Fibroblast of peridontal ligament (primary cell): ENCODE measurements around the gene POLR2L.
A peak's percentile ranks its signal among the peaks of the same experiment; 100 is the strongest.

ENCODE experiments used
- DNase-seq: peaks from one replicate; pipeline ENCODE4 v3.0.0-alpha.2; 2010; ENCODE audit errors: extremely low read depth

Gene POLR2L

GRCh38 chr11:842370-843002 lies at the start of gene POLR2L, which contains the start of gene TSPAN4:
Gene POLR2L (minus strand): TSS chr11:842529. CDS start chr11:842508, 21 bp downstream.
Gene TSPAN4 (plus strand): TSS chr11:842852. CDS start chr11:850305, 7,453 bp downstream.
- peak; percentile 81 for DNase-seq

- no peak for DNase-seq
Observed at GRCh38 chr11:890794-891540, 48.6 kb upstream of the POLR2L start.

GRCh38 chr11:889687-890475 lies 47.6 kb upstream of the POLR2L start:
- no peak for DNase-seq

- DNase-seq, result no peak
Observed at GRCh38 chr11:889257-889656, 46.9 kb upstream of the POLR2L start.

- no peak for DNase-seq
Observed at GRCh38 chr11:888310-889212, 46.2 kb upstream of the POLR2L start.

- no peak for DNase-seq
Observed at GRCh38 chr11:887589-887988, 45.3 kb upstream of the POLR2L start.

- DNase-seq, result no peak
Observed at GRCh38 chr11:886568-886967, 44.2 kb upstream of the POLR2L start.

GRCh38 chr11:884578-885070 lies 42.3 kb upstream of the POLR2L start:
- no peak for DNase-seq

GRCh38 chr11:883527-883926 lies 41.2 kb upstream of the POLR2L start:
- DNase-seq, result no peak

GRCh38 chr11:882596-882995 lies 40.3 kb upstream of the POLR2L start:
- DNase-seq, result peak; percentile 50

GRCh38 chr11:880447-880846 lies 38.1 kb upstream of the POLR2L start:
- no peak for DNase-seq

GRCh38 chr11:877565-877964 lies 35.2 kb upstream of the POLR2L start:
- DNase-seq, result no peak

- no peak for DNase-seq
Observed at GRCh38 chr11:876545-876944, 34.2 kb upstream of the POLR2L start.

GRCh38 chr11:875769-876301 lies 33.5 kb upstream of the POLR2L start:
- no peak for DNase-seq

- DNase-seq, result no peak
Observed at GRCh38 chr11:875203-875602, 32.9 kb upstream of the POLR2L start.

GRCh38 chr11:873706-874105 lies 31.4 kb upstream of the POLR2L start:
- no peak for DNase-seq

GRCh38 chr11:872799-873198 lies 30.5 kb upstream of the POLR2L start:
- DNase-seq, result no peak

- DNase-seq, result no peak
Observed at GRCh38 chr11:871472-871871, 29.1 kb upstream of the POLR2L start.

GRCh38 chr11:870418-870817 lies 28.1 kb upstream of the POLR2L start:
- no peak for DNase-seq

GRCh38 chr11:870127-870413 lies 27.7 kb upstream of the POLR2L start:
- no peak for DNase-seq

GRCh38 chr11:869399-870126 lies 27.2 kb upstream of the POLR2L start:
- DNase-seq, result no peak
